ENCODE data around the gene SKI. TPM values are rescaled to one million over a fixed set of nuclear protein-coding genes. Genes with fewer than 3 reads are reported as not detected.

SKI gene
- total and polyA plus RNA-seq, 9 of the 15 experiments (the other 6 are each of a cell fraction or from before 2014, with no cell fraction given), result 0.10 to 60.5 (median 4.6) TPM

DNA sequence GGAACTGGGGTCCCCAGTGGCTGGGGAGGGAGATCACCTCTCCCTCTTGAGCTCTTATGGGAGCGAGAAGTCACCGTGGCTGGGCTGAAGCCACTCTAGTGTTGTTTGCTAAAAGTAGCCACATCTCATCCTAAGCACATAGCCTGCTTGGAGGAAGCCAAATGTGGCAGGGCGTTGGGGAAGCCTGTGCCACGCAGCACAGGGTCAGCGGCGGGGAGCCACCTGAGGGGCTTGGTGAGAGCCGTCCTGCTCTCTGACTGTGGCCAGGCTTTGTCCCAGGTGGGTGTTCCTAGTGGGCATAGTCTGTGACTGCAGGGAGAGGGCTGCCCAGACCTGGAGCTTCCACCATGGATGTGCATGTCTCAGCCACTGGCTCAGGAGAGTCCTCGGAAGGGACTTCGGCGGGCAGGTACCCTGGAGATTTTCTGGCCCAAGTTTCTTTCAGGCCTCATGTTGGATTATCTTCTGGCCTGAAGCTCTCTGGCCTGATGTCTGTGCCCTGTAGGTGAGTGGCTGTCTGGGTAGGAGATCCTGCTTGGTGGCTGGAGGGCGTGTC lies 124.3 kb downstream of the SKI start:
- ATAC-seq (no peak), DNase-seq (ENCODE audit: extremely low read depth in 1 of 4, low spot score in 3 of 4) (no peak), FAIRE-seq (no peak)
- no peaks in the 10 kb centered on the region for H3K79me2 ChIP-seq (ENCODE audit: control insufficient read depth, insufficient read depth, low read length)
- WGBS (ENCODE audit: insufficient coverage, low coverage, missing lambda C conversion rate), result 2% methylated on average over 11 of the region's 11 CpGs
- CTCF ChIA-PET (ENCODE audit: low intra/inter-chr PET ratio), result no interaction called here
- no peaks in the 10 kb centered on the region for H3K9me3 ChIP-seq (replicated peaks; ENCODE audit: control insufficient read depth, insufficient read depth, low read depth, low read length)
- intact Hi-C loops (cut with micrococcal nuclease), result no loop called here
- no peak overlapping the region for H3K27ac ChIP-seq (ENCODE audit: extremely low read depth, low read depth, low read length)
- H3K27me3 ChIP-seq (ENCODE audit: control insufficient read depth in 2 of 2, insufficient read depth in 2 of 2, low read length in 2 of 2), result peaks cover 83 to 94% of the 10 kb centered on the region in 2 experiments
- TF ChIP-seq NFE2 (IDR thresholded peaks at IDR 0.05; ENCODE audit: low read depth) (no peak), THRAP3 (IDR thresholded peaks at IDR 0.05; ENCODE audit: borderline replicate concordance) (no peak), GABPB1 (CRISPR knock-in tag; IDR thresholded peaks at IDR 0.05) (no peak), ESRRB (CRISPR knock-in tag; IDR thresholded peaks at IDR 0.05; ENCODE audit: borderline replicate concordance) (no peak), HDAC2 (IDR thresholded peaks at IDR 0.05) (no peak), ZFP91 (CRISPR knock-in tag; IDR thresholded peaks at IDR 0.05) (no peak)
- H3K4me2 ChIP-seq (ENCODE audit: insufficient read depth, low read length), result no peak overlapping the region
- H3K4me3 ChIP-seq, result no peak overlapping the region
- in situ Hi-C loops (cut with MboI), result no loop called here
- no peak overlapping the region for H2AFZ ChIP-seq (ENCODE audit: low read depth, low read length)
- no peak overlapping the region for H3K9ac ChIP-seq (ENCODE audit: insufficient read depth in 1 of 2, low read depth in 2 of 2, low read length in 2 of 2)
- BruUV-seq (replicated peaks), result no TSS peak
- peaks cover 9% of the 10 kb centered on the region for H4K20me1 ChIP-seq (replicated peaks; ENCODE audit: control insufficient read depth, insufficient read depth, low read length)
- POLR2A ChIA-PET, result interaction anchor here (0.6 to 2.1 kb wide), 4 partner anchors 9 to 86 kb away, joined by 3 to 6 read pairs (median 4); no protein-coding TSS in a partner anchor
- H3K4me1 ChIP-seq (replicated peaks in 1 of 2; ENCODE audit: control insufficient read depth in 2 of 2, insufficient read depth in 2 of 2, low read length in 2 of 2), result peaks cover 0 to 41% of the 10 kb centered on the region in 2 experiments; a peak in 1 of 5 replicates
- no peaks in the 10 kb centered on the region for H3K36me3 ChIP-seq (ENCODE audit: control insufficient read depth, insufficient read depth, low read length)
- H3K9me1 ChIP-seq (ENCODE audit: control insufficient read depth, insufficient read depth, low read length), result no peaks in the 10 kb centered on the region

All from K562 (cell line).